ENCODE results near the gene DGKQ.

DNA sequence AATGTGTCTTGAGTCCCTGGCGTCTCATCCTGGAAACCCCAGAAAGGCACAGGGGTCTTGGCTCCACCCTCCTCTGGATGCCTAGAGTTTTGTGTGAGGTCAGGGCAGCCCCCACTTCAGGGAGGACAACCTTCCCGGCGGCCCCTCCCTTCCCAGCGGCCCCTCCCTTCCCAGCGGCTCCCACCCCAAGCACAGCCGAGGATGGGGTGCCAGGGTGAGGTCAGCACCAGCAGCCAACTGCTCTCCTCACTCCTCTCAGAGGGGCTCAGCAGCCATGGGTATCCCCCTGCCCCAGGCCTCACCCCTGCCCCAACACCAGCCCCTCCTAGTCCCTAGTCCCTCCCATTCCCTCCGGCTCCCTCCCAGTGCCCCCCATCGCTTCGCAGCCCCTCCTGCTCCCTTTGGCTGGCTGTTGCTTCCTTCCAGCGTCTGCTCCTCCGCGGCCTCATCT lies 17.4 kb downstream of the DGKQ start:
- TF ChIP-seq RAD21 (conservative IDR thresholded peaks at IDR 0.05 in 1 of 2, IDR thresholded peaks at IDR 0.05 in 1 of 2) (no peak), JUN (IDR thresholded peaks at IDR 0.05) (no peak), SMC3 (IDR thresholded peaks at IDR 0.05) (no peak), MYC (IDR thresholded peaks at IDR 0.05; ENCODE audit: borderline replicate concordance, low read length) (no peak), MAX (IDR thresholded peaks at IDR 0.05) (no peak), BHLHE40 (IDR thresholded peaks at IDR 0.05; ENCODE audit: low read depth, low read length) (no peak), HDAC2 (IDR thresholded peaks at IDR 0.05) (no peak), EP300 (IDR thresholded peaks at IDR 0.05) (no peak)
- TF ChIP-seq, protein P1, sequence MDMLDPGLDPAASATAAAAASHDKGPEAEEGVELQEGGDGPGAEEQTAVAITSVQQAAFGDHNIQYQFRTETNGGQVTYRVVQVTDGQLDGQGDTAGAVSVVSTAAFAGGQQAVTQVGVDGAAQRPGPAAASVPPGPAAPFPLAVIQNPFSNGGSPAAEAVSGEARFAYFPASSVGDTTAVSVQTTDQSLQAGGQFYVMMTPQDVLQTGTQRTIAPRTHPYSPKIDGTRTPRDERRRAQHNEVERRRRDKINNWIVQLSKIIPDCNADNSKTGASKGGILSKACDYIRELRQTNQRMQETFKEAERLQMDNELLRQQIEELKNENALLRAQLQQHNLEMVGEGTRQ (IDR thresholded peaks at IDR 0.05) = no peak
- TF ChIP-seq, protein P2, sequence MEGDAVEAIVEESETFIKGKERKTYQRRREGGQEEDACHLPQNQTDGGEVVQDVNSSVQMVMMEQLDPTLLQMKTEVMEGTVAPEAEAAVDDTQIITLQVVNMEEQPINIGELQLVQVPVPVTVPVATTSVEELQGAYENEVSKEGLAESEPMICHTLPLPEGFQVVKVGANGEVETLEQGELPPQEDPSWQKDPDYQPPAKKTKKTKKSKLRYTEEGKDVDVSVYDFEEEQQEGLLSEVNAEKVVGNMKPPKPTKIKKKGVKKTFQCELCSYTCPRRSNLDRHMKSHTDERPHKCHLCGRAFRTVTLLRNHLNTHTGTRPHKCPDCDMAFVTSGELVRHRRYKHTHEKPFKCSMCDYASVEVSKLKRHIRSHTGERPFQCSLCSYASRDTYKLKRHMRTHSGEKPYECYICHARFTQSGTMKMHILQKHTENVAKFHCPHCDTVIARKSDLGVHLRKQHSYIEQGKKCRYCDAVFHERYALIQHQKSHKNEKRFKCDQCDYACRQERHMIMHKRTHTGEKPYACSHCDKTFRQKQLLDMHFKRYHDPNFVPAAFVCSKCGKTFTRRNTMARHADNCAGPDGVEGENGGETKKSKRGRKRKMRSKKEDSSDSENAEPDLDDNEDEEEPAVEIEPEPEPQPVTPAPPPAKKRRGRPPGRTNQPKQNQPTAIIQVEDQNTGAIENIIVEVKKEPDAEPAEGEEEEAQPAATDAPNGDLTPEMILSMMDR (IDR thresholded peaks at IDR 0.05) = no peak

All from A549 (cell line).